Measurements from ENCODE around the gene GCK.

- TF ChIP-seq CTCF (IDR thresholded peaks at IDR 0.05; ENCODE audit: low read depth, low read length, missing input control) = no peak
- no peak for TF ChIP-seq RXRA (IDR thresholded peaks at IDR 0.05)
- TF ChIP-seq TAF1 (conservative IDR thresholded peaks at IDR 0.05) = no peak
- TF ChIP-seq REST (IDR thresholded peaks at IDR 0.05) = no peak
- no peak for TF ChIP-seq ATF3 (IDR thresholded peaks at IDR 0.05)
- TF ChIP-seq MAX (IDR thresholded peaks at IDR 0.05) = no peak
- no peak for TF ChIP-seq YY1 (IDR thresholded peaks at IDR 0.05)
- no peak for TF ChIP-seq SP1 (IDR thresholded peaks at IDR 0.05)
- TF ChIP-seq RAD21 (IDR thresholded peaks at IDR 0.05) = no peak
Observed at GRCh38 chr7:44180631-44181030, 8.6 kb downstream of the GCK start.
